ENCODE measurements around the gene LIMS1.
"Not testable (repeated sequence)": the region's sequence is repeated elsewhere in the genome, so short reads cannot be mapped to it uniquely, and the experiment has no call there.

Gene LIMS1

DNA sequence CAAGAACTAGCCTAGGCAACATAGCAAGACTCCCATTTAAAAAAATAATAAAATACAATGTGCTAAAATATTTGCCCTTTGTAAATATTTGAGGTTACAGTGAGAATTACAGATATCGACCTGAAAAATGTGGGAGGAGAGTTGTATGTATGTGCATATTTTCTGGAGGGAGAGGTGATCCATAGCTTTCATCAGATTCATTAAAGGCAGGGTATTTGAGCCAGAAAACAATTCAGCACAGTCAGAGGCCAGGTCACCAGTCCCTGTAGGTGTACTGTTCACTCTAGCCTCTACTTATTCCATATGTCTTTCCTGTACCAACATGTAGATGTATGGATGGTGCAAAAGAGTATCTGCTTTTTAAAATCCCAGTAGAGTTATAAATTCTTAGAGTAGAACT, 136.0 kb downstream of the LIMS1 start:
- DNase-seq: not testable (repeated sequence)

DNA sequence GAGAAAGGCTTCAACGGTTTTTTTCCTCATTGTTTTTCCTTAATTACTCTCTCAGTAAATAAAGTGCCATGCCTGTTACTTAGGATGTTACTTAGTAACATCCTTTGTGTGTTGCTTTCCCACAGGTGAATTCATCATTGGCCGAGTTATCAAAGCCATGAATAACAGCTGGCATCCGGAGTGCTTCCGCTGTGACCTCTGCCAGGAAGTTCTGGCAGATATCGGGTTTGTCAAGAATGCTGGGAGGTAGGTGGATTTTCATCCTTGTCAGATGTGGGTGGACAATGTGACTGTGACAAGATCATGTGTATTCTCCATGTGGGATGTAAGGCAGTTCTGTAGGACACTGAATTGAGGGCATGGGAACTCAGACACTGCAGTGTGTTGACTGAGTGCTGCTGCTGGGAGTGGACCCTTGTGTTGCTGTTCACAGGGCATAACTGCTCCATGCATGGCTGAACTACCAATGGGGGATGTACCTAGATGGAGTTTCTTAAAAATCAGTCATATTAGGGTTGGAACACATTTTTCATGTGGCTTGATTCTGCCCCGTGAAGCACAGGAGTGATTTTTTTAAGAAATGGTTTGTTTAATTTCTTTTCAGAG, 138.0 kb downstream of the LIMS1 start:
- DNase-seq: not testable (repeated sequence)

DNA sequence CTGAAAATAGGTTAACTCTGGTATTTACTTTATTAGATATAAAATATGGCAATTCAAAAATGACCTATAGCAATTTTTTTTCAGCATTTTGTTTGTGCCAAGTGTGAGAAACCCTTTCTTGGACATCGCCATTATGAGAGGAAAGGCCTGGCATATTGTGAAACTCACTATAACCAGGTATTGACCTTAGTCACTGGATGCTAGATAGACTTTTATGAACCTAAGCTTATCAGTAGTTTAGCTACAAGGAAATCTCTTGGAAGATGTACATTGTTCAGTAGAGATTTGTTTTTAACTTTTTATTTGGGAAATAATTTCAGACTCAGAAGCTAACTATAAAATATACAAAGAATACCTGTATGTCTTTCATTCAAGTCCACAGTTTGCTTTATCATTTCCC, 142.3 kb downstream of the LIMS1 start:
- not testable (repeated sequence) for DNase-seq

DNA sequence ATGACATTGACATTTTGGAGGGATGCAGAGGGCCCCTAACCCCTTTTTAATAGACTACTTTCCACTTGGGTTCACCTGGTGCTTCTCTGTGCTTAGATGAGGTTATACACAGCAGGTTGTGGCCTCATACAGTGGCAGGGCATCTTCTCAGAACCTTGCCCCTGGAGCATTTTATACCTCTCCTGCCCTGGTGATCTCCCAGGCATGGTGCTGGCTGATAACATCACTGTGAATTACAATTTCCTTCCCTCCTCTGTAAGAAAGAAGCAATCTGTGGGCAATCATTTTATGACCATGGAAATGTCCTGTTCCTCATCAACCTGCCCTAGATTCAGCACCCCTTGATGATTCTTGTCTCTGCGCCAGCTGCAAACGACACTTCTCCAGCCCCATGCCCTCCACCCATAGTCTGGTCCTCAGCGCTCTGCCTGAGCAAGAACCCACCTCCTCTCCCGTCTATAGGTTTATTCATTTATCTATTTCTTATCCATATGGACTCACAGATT, 143.0 kb downstream of the LIMS1 start:
- not testable (repeated sequence) for DNase-seq

DNA sequence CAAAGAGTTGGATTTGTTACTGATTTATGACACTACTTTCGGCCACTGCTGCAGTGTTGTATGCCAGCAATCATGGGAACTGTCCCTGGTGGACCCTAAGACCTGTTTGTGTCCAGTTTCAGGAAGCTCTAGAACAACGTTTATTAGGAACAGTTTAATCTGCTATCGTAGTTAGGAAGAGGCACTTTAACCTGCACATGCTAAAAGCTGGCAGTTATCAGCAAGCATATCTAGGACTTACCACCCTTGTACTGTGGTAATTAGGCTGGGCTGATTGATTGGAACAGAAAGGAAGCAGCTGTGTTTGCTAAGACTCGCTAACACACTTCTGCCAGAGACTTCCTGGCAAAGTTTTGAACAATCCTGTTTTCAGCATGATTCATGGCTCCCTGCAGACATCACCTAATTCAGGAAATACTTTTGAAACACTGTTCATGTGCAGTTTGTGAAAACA, 144.0 kb downstream of the LIMS1 start:
- not testable (repeated sequence) for DNase-seq

DNA sequence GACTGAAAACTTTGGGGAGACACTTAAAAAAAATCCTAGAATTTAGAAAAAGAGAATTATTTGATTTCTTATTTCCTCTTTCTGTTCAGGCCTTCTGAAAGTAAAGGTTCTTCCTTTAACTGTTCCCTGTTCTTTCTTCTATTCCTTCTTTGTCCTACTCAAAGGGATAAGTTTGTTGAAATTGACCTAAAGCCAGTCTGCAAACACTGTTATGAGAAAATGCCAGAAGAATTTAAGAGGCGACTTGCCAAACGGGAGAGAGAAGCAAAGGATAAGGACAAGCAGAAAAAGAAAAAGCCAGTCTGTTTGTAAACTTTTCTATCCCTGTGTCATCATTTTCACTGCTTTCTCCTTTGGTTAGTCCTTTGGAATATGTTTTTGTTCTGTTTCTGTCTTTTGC, 146.5 kb downstream of the LIMS1 start:
- DNase-seq: not testable (repeated sequence)

DNA sequence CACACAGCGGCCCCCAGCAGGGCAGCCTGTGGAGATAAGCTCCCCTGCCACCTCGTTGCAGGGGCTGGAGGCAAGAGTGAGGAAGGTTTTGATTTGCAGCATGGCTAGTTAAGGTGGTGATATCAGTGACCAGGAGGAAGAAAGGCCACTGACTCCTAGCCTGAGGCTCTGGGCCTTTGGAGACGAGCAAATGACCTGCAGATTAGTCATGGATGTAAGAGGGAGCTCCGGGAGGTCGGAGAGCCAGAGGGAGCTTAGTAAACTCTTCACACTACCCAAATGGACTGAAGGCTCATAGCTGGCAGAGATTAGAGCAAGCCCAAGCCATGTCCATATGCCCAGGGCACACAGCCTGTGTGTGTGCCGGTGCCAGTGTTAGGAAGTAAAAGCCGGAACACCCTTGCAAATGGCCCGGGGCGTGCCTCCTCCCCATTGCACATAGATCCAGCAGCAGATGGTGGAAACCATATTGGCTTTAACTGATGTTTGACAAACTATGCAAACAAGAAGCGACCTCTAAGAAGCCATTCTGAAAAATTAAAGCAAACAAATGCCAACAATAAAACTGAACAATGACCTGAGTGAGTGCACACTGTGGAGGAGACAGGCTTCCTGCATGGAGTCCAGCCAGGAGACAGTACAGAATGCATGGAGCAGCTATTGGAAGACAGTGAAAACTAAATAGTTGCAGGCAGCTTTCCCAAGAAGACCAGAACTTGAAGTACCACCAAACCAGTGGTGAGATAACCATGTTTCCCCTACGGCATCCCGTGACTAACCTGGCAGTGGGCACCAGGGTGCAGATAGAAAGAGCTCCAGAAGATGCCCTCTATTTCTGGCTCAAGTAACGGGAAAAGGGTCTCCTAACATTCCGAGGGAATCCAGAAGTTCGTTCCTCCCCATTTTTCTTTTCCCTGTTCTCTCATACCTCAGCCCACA, 154.8 kb downstream of the LIMS1 start:
- DNase-seq: not testable (repeated sequence)

DNA sequence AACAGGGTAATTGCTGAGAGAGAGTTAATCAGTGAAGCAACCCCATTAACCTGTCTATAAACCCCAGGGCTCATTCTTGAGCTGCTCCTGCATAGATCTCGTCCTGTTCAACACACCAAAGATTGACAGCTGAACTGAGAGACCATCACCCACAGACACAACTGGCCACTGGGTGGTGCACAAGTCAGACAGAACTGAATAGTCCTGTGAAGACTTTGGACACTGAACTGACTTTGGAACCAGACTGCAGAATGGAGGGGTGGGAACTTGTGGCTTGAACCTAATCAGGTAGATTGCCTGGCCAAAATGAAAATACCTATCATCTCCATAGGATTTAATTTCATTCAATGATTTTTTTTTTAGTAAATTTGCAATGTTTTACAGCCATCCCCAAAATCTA, 155.7 kb downstream of the LIMS1 start:
- DNase-seq: not testable (repeated sequence)

DNA sequence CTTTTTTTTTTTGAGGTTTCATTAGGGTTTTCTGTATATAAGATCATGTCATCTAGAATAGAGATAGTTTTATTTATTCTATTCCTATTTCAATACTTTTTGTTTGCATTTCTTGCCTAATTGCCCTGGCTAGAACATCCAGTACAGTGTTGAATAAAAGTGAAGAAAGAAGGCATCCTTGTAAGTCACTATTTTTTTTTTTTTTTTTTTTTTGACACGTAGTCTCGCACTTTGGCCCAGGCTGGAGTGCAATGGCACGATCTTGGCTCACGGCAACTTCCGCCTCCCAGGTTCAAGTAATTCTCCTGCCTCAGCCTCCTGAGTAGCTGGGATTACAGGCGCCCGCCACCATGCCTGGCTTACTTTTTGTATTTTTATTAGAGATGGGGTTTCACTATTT, 157.2 kb downstream of the LIMS1 start:
- no peak for DNase-seq

DNA sequence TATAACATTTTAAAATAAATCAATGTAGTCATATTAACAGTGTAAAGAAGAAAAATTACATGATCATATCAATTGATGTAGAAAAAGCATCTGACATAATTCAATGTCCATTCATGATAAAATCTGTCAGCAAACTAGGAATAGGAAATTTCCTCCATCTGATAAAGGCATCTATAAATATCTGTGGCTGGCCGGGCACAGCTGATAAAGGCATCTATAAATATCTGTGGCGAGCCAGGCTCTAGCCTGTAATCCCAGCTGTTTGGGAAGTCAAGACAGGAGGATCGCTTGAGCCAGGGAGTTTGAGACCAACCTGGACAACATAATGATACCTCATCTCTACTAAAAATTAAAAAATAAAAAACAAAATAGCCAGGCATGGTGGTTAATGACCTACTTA, 166.9 kb downstream of the LIMS1 start:
- DNase-seq: no peak

DNA sequence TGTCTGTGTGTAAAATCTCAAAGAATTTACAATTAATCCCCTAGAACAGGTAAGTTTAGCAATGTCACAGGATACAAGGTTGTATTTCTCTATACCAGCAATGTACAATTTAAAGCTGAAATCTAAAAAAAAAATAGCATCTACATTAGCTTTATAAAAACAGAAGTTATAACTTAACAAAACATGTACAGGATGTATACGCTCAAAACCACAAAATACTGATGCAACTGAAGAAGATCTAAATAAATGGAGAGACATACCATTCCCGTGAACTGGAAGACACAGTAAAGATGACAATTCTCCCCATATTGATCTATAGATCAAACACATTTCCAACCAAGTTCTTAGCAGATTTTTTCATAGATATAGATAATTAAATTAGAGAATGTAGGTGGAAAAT, 167.5 kb downstream of the LIMS1 start:
- no peak for DNase-seq

DNA sequence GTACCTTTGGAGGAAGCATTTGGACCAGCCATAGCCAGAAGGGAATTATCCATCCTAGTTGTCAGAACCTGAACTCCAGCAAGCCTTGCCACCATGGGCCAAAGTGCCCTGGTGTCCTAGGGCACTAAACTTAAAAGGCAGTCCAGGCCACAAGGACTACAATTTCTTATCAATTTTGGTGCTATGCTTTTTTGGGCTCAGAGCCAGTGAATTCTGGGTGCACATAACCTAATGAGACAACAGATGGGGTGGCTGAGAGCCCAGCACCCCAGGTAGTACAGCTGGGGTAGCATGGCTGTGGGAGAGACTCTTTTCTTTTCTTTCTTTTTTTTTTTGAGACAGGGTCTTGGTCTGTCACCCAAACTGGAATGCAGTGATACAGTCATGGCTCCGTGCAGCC, 170.6 kb downstream of the LIMS1 start:
- DNase-seq: no peak

DNA sequence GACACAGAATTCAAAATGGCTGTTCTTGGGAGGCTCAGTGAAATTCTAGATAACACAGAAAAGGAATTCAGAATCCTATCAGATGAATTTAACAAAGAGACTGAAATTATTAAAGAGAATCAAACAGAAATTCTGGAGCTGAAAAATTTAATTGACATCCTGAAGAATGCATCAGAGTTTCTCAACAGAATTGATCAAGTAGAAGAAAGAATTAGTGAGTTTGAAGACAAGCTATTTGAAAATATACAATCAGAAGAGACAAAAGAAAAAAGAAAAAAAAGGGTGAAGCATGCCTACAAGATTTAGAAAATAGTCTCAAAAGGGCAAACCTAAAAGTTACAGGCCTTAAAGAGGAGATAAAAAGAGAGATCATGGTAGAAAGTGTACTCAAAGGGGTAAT, 173.0 kb downstream of the LIMS1 start:
- no peak for DNase-seq

DNA sequence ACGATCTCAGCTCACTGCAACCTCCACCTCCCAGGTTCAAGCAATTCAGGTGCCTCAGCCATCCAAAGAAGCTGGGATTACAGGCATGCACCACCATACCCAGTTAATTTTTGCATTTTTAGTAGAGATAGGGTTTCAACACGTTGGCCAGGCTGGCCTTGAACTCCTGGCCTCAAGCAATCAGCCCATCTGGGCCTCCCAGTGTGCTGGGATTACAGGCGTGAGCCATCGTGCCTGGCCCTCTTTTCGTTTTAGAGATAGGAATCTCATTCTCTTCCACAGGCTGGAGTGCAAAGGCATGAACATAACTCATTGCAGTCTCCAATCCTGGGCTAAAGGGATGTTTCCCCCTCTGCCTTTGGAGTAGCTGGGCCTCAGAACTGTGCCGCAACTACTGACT, 182.7 kb downstream of the LIMS1 start:
- DNase-seq: not testable (repeated sequence)

DNA sequence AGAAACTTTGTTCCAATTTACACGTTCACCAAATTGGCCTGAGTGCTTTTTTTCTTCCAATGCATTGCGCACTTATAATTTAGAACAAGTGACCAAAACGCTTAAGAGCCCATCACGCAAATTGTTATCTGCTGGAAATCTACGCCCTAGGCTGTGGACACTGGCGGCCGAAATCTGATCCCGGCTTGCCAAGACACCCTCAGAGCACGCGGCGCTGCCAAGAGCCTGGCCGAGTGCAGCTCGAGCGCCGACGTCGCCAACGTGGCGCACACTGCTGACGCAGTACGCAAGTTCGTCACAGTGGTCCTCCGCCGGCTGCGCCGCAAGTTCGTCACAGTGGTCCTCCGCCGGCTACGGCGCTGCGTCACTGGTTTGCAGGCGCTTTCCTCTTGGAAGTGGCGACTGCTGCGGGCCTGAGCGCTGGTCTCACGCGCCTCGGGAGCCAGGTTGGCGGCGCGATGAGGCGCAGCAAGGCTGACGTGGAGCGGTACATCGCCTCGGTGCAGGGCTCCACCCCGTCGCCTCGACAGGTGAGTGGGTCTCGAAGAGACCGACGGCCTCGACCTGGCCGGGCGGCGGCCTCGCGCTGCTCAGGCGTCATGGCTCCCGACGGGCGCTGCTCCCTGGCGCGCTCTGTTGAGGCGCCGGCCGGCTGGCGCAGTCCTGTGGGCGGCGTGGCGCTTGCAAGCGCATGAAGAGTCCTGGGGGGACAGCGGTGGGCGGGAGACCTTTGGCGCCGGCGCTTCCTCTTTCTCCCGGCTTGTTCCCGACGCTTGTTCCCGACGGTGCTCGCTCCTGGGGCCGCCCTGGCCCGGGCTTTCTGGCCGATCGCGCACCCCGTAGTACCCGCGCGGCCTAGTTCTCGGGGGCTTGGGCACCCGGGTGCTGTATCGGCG, 185.1 kb downstream of the LIMS1 start, which contains the start of gene RANBP2:
RANBP2 (plus strand) TSS at position 334 of the 896 bp plus-strand sequence; CDS start at position 459, 125 bp downstream.
- peak; percentile 95 for DNase-seq

DNA sequence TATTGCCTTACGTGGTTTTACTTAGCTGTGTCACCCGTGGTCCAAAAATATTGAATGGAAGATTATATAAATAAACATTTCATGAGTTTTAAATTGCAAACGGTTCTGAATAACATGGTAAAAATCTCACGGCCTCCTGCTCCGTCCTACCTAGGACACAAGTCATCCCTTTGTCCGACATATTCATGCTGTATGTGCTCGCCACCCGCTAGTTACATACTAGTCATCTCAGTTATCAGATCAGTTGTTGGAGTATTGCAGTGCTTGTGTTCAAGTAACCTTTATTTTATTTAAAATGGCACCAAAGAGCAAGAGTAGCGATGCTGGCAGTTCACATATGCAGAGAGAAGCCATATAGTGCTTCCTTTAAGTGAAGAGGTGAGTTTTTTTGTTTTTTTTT, 191.8 kb downstream of the LIMS1 start:
- not testable (repeated sequence) for DNase-seq

DNA sequence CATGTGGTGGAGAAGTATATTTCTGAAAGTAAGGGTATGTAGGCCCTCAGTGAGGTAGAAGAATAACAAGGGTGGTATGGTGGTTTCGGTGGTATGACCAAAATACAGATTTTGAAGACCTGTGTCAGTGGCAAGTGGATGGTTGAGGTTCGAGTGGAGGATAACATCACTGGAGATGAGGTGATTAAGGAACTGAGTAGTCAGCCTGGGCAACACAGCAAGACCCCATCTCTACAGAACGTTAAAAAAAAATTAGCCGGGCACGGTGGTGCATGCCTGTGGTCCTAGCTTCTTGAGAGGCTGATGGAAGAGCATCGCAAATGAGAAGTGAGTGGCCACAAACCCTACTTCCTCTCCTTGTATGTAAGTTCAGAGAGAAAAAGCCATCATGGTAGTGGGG, 200.4 kb downstream of the LIMS1 start:
- not testable (repeated sequence) for DNase-seq

Data from activated naive CD4-positive, alpha-beta T cell treated with Interleukin-2 at 50 U/mL for 16 hours (primary cell).